Activated gamma-delta T cell treated with anti-CD3 and anti-CD28 coated beads, Interleukin-2, amount 50 U/mL, for 16 hours (primary cell): Measurements from ENCODE around the gene SPI1.
"Not testable (repeated sequence)": the region's sequence is repeated elsewhere in the genome, so short reads cannot be mapped to it uniquely, and the experiment has no call there.

Experiments
- DNase-seq: peaks from one replicate; pipeline ENCODE4 v3.0.0-alpha.2; 2020; ENCODE audit warnings: low read depth

The SPI1 gene

DNA sequence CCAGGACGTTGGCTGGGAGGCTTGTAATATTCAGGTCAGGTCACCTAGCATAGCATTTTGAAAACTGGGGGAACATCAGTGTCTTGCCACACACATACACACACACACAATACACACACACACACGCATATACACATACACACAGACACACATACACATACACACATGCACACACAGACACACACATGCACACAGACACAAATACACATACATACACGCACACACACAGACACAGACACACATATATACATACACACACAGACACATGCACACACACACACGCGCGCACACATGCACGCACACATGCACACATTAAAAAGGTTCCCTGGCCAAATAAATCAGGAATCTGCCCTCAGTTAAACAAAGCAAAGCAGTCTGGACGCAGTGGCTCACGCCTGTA lies 38.3 kb downstream of the SPI1 start:
- no peak for DNase-seq

DNA sequence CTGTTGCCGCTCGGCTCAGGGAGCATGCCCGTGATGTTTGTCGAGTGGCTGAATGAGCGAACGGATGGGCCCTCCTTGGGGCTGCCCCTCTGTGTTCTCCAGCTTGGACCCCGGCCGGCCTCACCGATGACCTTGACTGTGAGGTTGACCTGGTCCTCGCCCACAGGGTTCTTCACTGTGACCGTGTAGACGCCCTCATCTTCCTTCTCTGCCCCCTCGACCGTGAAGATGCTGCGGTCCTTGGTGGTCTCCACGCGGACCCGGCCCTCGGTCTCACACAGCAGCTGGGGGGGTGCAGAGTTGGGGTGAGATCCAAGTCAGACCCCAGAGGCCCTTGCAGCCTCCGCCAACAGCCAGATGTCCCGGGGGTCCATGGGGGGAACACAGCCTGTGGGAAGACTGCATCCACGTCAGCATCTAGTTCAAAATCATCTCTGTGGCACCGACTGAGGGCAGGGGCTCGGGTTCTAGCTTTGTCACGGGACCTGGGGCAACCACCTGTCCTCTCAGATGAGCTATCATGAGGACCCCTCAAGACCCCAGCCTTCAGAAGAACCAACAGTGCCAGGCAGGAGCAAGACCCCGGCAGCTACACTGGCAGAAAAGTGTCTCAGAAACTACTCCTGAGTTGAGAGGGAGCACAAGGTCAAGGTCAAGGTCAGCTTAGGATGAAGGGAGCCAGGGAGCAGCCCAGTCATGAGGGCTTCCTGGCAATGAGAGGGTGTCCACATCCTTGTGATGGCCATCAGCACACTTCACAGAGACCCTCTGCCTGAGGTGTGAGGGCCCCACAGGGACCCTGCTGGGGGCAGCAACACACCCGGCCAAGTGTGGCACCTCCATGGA lies 39.7 kb downstream of the SPI1 start:
- no peak for DNase-seq

DNA sequence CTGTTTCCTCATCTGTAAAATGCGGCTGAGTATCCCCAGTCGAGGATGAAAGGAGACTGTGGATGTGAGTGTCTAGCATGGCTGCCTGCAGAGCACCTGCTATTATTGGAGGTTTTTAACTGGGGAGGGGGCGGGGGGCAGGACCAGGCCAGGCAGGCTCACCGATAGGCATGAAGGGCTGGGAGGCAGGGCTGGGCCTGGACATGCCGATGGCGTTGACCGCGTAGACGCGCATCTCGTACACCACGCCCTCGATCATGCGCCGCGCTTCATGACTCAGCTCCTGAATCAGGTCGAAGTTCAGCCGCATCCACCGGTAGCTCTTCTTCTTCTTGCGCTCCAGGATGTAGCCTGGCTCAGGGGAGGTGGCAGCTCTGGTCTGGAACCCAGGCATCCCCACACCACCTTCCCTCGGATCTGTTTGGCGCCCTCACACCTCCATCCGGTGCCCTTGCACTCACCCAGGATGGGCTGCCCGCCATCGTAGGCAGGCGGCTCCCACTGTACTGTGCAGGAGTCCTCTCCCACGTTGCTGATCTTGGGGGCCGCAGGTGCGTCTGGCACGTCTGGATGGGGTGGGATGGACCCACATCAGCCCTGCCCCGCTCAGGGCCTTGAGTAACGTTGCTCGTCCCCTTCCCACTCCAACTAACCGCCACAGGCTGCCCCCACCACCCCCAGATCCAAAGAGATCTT lies 41.0 kb downstream of the SPI1 start:
- no peak for DNase-seq

DNA sequence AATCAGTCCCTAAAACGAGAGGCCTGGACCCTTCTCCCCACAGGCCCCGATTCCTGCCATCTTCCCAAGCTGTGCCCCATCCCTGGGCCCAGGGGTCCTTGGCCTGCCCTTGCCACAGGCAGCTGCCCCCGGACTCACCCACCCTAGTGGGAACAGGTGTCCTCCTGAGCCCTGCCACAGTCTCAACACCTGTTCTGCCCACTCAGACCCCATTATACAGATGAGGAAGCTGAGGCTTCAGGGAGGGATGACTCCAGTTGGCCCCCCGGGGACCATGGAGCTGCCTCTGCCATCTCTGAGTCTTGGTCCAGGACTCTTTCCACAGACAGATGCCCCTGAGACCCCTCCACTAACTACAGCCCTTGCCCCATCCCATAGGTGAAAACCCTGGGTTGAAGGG lies 41.8 kb downstream of the SPI1 start:
- DNase-seq: no peak

DNA sequence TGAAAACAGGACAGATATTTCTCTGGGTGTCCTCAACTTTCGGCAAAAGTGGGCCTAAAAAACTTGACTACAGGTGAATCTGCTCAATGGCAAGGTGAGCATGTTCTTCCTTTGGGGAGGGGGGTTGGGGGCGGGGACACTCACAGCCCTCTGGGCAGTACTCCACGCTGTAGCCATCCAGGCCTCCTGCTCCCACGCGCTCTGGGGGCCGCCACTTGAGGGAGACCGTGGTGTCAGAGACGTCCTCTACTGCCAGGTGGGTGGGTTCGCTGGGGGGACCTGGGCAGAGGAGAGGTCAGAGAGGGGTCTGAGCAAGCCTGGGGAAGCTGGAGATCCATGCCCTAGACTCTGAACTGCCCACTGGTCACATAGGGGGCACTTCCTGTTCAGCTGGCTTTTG lies 42.6 kb downstream of the SPI1 start:
- no peak for DNase-seq

DNA sequence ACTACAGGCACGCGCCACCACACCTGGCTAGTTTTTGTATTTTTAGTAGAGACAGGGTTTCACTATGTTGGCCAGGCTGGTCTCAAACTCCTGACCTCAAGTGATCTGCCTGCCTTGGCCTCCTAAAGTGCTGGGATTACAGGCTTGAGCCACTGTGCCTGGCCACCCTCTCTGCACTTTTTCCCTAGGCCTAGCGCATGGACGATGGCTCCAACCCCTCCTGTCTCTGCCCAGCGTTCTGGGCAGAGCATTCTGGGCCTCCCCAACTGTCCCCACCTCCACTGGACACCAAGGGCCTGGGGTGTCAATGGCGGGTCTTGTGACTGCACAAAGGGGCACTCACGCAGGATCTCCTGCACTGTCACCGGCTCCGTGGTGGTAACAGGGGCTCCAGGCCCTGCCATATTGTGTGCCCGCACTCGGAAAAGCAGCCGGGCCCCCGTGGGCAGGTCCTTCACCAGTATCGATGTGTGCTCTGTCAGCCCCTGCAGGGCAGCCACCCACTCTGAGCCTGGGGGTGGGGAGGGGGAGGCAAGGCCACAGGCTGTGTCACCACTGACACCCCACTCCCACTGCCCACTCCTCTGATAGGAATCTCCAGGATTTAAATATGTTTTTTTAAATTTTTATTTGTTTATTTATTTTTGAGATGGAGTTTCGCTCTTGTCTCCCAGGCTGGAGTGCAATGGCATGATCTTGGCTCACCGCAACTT lies 43.5 kb downstream of the SPI1 start:
- not testable (repeated sequence) for DNase-seq

DNA sequence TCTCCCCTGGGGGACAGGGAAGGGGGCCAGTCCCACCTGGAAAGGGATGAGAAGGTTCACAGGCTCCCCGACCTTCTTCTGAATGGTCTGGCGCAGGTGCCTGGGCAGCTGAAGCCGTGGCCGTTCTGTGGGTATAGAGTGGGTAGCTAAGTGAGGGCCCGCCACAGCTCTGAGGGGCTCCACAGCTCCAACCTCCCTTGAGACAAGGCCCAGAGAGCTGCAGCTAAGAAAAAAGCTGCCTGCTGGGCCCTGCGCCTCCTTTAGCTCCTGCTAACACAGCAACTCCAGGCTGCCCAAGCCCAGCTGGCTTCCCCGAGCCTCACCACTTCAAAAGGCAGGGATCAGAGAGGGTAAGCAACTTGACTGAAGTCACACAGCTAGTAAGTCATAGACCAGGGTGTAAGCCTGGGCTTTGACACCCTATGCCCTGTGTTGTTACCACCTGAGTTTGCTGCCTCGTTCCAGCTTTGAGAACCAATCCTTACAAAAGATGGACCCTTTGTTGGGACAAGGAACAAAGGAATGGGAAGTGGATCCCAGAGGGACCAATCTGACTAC lies 44.4 kb downstream of the SPI1 start:
- DNase-seq: no peak

DNA sequence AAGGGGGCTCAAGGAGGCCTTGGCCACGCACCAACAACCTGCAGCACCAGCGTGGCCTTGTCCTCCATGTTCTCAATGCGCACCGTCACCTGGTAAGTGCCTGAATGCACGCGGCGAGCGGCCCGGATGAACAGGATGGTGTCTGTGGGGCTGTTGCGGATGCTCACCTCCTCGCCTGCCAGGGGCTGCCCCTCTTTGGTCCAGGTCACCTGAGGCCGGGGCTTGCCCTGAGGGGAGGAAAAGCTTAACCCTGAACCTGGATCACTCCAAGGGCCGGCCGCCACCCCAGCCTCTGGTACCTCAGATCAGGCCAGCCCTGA lies 44.9 kb downstream of the SPI1 start:
- DNase-seq: no peak

DNA sequence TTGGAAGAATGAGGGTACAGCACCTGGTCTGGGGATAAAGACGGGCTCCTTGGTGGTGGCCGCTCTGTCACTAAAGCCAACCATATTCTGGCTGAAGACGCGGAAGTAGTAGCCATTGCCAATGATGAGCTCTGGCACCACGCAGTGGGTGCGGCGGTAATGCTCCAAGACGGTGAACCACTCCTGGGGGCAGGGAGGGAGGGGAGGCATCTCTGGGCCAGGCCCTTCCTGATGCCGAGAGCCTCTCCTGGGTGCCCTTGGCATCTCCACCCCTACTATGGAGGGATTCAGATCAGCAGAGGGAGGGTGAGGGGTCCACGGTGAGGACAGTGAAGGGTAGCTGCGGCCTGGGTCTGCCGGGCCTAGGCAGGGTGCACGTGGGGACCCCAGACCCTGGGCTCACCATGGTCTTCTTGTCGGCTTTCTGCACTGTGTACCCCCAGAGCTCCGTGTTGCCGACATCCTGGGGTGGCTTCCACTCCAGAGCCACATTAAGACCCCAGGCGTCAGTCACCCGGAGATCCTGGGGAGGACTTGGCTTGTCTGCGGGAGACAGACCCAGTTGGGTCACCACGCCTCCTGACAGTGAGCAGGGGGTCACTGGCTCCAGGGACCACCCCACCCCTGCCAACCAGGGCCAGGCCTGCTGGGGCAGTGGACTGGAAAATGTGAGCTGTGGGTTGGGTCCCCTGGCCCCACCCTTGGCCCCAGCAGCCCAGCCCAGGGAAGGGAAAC lies 45.4 kb downstream of the SPI1 start:
- no peak for DNase-seq

DNA sequence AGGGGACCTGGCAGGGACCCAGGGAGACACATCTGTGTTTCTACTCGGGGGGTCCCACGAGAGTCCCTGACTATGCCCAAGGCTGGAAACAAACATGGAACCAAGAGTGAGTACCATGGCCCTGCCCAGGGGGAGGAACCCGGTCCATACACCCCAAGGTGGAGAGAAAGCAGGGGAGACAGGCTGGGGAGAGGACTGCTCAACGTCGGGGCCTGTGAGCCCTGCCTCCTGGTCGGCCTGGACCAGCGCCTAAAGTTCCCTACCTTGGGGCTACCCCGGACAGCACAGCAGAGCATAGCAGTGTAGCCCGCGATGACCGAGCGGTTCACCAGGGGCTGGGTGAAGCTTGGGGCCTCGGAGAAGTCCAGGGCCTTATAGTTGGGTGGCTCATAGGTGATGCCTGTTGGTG lies 46.0 kb downstream of the SPI1 start:
- no peak for DNase-seq

DNA sequence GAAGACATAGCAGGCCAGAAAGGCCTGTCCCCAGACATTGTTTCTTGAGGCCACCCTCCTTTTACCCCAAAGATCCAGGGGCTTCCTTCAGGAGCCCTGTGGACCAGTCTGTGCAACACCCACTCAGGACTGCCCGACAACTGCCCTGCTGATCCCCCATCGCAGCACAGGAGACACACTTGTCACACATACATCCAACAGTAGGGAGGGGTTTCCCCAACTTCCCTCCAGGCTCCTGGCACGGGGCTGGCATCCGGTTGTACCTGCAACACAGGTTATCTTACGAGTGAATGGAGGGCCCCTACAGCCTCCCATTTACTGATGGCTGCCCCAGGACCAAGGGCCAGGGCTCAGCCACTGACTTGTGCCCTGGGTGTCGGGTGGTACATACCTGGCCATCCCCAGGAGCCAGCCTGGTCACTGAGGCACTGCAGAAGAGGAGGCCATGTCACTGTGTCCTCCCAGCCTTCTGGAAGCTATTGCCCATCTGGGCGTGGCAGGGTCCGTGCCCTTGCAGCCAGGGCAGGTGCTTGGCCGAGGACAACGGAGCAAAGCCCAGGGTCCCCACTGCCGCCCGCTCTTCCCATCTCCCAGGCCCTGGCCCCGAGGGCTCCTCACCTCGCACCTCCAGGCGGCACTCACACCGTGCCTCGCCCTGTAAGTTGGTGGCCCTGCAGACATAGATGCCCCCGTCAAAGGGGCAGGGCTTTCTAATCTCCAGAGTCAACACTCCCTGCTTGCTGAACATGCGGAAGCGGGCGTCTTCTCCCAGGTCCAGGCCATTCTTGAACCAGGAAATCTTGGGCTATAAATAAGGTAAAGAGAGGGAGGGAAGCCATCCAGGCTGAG lies 46.7 kb downstream of the SPI1 start:
- no peak for DNase-seq

DNA sequence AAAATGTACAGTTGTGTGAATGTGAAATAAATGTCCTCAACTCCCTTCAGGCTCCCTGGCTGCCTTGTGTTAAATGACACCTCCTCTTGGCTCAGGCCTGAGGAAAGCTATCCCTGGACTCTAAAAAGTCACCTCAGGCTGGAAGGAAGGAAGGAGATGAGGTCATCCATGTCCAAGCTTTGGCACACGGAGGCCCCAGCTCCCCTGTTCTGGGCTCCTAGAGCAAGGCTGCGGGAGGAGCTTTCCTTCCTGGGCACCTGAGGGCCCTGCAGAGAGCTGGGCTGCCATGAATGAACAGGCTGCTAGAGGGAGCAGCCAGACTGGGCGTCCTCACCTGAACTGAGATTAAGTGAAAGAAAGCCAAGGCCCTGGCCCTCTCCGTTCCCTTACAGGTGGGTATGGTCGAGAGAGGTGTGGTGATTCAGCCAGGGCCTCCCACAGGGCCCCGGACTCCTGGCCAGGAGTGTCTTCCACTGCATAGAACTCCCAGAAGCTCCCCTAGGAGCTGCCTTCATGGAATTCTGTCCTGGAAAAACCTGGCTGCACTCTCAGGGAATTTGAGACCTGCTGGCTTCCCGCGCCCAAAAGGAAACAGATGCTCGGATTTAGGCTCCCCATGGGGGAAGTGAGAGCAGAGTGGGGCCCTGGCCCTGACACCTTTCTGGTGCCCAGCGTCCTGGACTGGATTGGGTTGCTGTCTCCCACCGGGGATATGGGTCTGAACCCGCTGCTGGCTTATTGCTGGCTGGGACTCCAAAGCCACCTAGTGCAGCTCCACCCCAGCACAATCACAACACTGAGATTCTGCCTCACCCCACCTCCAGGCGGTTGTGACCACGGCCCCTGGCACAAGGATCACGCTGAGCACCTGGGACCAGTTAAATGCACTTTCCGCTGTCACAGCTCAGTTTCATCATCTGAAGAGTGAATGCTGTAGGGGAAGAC lies 48.1 kb downstream of the SPI1 start:
- no peak for DNase-seq

DNA sequence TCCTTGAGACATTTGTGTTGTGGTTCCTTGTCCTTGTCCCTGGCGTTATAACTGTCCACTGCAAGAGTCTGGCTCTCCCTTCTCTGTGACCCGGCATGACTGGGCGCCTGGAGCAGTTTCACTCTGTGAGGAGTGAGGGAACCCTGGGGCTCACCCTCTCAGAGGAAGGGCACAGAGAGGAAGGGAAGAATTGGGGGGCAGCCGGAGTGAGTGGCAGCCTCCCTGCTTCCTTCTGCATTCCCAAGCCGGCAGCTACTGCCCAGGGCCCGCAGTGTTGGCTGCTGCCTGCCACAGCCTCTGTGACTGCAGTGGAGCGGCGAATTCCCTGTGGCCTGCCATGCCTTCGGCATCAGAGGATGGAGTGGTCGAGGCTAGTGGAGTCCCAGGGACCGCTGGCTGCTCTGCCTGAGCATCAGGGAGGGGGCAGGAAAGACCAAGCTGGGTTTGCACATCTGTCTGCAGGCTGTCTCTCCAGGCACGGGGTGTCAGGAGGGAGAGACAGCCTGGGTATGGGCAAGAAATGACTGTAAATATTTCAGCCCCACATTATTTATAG lies 48.8 kb downstream of the SPI1 start:
- DNase-seq: no peak

DNA sequence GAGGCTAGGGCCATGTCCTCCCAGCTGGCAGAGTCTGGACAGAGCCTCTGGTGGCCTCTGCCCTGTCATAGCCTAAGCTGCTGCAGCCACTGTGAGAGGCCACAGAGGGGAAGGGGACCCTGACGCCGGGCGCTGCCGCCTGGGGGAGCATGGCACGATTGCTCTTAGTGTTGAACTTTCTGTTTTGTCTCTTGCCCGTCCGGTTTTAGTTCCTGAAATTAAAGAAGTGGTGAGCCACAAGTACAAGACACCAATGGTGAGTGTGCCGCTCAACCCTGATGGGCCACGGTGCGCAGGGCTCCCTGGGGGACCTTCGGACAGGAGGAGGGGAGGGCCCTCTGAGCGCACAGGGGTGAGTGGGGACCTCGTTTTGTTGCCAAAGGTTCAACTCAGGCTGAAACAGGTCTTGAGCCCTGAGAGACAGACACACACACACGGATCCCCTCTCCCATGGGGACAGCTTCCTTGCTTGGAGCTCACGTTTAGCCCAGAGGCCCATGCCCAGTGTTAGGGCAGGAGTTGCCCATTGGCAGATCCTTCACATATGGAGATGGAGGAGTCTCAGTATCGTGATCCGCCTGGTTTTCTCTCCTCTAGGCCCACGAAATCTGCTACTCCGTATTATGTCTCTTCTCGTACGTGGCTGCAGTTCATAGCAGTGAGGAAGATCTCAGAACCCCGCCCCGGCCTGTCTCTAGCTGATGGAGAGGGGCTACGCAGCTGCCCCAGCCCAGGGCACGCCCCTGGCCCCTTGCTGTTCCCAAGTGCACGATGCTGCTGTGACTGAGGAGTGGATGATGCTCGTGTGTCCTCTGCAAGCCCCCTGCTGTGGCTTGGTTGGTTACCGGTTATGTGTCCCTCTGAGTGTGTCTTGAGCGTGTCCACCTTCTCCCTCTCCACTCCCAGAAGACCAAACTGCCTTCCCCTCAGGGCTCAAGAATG lies 49.6 kb downstream of the SPI1 start:
- DNase-seq: no peak

DNA sequence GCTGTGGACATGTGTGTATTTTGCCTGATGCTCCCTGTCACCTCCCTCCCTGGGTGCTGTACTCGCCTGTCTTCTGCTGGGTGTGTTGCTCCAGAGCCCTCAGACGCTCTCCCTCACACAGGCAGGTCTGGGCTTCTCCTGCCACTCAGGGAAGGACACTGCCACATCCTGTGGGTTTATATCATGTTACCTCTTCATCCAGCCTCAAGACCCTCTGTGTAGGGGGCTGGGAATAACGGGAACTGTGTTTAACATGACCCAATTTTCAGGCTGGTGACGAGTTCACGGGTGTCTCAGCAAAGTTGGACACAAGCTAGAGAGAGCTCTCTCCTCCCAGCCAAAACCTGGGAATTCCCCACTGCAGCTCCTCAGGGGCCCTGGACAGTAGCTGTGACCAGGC lies 50.4 kb downstream of the SPI1 start:
- DNase-seq: no peak

DNA sequence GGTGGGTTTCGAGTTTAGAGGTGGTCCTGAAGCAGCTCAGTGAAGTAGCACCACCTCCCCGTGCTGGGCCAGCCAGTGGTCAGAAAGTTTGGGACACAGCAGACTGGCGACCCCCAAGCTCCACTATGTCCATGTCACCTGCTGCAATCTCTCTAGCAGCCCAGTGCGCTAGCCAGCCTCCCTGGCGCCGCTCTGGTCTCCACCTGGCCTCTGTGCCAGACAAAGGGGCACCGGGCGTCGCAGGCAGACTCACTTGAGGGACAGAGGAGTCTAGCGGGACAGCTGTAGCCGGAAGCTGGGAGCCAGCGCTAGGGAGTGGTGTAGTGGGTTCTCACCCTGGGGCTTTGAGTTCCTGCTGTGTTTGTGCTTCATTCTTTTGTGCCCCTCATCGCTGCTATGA lies 51.3 kb downstream of the SPI1 start:
- DNase-seq: no peak

DNA sequence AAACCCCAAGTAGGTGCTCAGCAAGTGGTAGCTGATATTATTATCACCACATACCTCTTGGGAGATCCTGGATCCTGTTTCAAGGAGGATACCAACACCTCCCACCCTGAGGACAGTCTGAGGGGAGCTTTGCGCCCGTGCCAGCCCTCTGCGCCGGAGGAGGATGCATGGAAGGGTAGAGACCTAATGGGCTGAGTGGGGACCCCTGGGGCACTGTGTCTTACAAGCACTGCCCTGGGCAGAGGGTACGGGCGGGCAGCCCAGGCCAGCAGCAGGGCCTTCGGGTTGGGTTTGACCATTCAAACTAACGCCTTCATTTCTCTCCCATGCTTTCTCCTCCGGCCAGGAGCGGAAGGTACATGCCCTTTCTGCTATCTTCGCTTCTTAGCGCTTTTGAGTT lies 52.1 kb downstream of the SPI1 start:
- DNase-seq: no peak

DNA sequence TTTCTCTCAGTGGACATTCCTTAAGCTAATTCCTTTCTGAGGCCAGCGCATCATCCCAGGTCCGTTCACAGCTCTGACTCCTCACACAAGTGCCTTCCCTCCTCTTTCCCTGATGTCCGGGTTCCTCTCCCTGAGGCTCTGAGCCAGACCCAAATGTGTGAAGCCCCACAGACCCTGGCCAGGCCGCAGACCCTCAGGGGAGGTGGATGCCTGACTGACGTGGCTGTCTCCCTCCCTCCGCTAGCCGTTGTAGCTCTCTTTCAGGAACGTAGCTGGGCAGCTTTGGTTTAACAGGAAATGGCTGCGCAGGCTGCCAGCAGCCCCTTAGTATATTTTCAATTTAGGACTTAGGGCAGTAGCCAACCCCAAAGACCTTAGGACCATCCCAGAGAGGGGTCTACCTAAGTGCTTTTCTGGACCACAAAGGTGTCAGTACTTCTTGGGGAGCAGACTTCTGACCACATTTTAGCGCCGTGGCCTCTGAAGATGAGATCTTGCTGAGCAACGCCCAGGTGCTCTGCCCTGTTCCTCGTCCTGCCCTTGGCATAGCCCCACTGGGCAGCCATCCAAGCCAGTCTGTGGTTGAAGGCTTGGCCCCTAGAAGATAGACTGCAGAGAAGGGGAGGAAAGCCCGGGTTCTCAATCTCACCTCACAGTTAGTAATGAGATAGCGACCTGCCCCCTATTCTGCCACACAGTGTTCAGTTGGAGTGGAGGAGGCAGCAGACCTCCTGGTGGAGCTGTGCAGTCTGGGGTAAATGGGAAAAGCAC lies 52.9 kb downstream of the SPI1 start:
- DNase-seq: no peak
